DMS153 treated with DMSO at 0.1 percent for 48 hours (cell line): ENCODE measurements around the gene NAGS.
"Not testable (repeated sequence)": the region's sequence is repeated elsewhere in the genome, so short reads cannot be mapped to it uniquely, and the experiment has no call there.

ENCODE experiments used
- DNase-seq: peaks from one replicate; lab custom pipeline; 2025; ENCODE audit not compliant: unreplicated experiment; lab: John Stamatoyannopoulos, UW

NAGS gene

GRCh38 chr17:43983515-43984411, 20.7 kb upstream of the NAGS start:
- DNase-seq: no peak

- no peak for DNase-seq
These were observed 19.9 kb upstream of the NAGS start for GRCh38 chr17:43984521-43984920.

- no peak for DNase-seq
These were observed 18.0 kb upstream of the NAGS start for GRCh38 chr17:43986225-43986981.

- no peak for DNase-seq
These were observed 17.0 kb upstream of the NAGS start for GRCh38 chr17:43987131-43988021.

- DNase-seq: no peak
These were observed 16.1 kb upstream of the NAGS start for GRCh38 chr17:43988301-43988700.

- no peak for DNase-seq
These were observed 11.8 kb upstream of the NAGS start for GRCh38 chr17:43992641-43993040.

- no peak for DNase-seq
These were observed 9.9 kb upstream of the NAGS start for GRCh38 chr17:43994272-43995149.

GRCh38 chr17:43995150-43995471, 9.3 kb upstream of the NAGS start:
- DNase-seq: no peak

- not testable (repeated sequence) for DNase-seq
These were observed 7.2 kb upstream of the NAGS start for GRCh38 chr17:43997180-43997579.

GRCh38 chr17:43998552-43998951, 5.9 kb upstream of the NAGS start:
- no peak for DNase-seq

- no peak for DNase-seq
These were observed 5.4 kb upstream of the NAGS start for GRCh38 chr17:43999024-43999423.

- no peak for DNase-seq
These were observed 4.1 kb upstream of the NAGS start for GRCh38 chr17:44000141-44000860.

- no peak for DNase-seq
These were observed 3.5 kb upstream of the NAGS start for GRCh38 chr17:44000871-44001460.

- DNase-seq: no peak
These were observed 2.9 kb upstream of the NAGS start for GRCh38 chr17:44001461-44001920.

- DNase-seq: no peak
These were observed 2.1 kb upstream of the NAGS start for GRCh38 chr17:44002141-44002848.

- DNase-seq: no peak
These were observed 522 bp downstream of the NAGS start for GRCh38 chr17:44004761-44005526.

- DNase-seq: no peak
These were observed 1.3 kb downstream of the NAGS start for GRCh38 chr17:44005527-44006271.
